Myocyte (in vitro differentiated cells): ENCODE measurements around the gene C18orf32. TPM values are rescaled to one million over a fixed set of nuclear protein-coding genes. Genes with fewer than 3 reads are reported as not detected.

Experiments
- microRNA counts: library from miRNA; unstranded; fragments of <30 nt; microRNA quantifications from one replicate; lab custom pipeline; 2016
- total RNA-seq: library from RNA; depleted of rRNA; stranded (reverse); fragments of >200 nt; gene quantifications from 2 replicates; pipeline ENCODE4 v1.2.3, GENCODE V29; 2014

The C18orf32 gene
- total RNA-seq, 1 donor from 2014 or later, result 45.0 TPM

MicroRNA genes within 50 kb of the gene (microRNA counts, 767-probe panel; counts per million panel counts)
- microRNA hsa-miR-1539 (lab: Ali Mortazavi, UCI), result not detected

Other genes with a start within 250 kb of the C18orf32 start
- 30.2 and 36.5 TPM in 2 replicates for gene DYM, start 26.6 kb downstream of the C18orf32 start, total RNA-seq
- 1,487 and 1,550 TPM in 2 replicates for gene RPL17, start 5.2 kb upstream of the C18orf32 start, total RNA-seq
- 3.0 TPM in 2 replicates for gene LIPG, start 74.8 kb upstream of the C18orf32 start, total RNA-seq